GM12878 (cell line): ENCODE data around the gene TAMALIN. TPM values are rescaled to one million over a fixed set of nuclear protein-coding genes. Genes with fewer than 3 reads are reported as not detected.

ENCODE experiments used
- ATAC-seq: fragments of 200-7000 bp; cut with Tn5 transposase; 3 replicates; pipeline ENCODE4 v1.9.1; 2020; ENCODE audit warnings: mild to moderate bottlenecking, moderate library complexity
- BruUV-seq: library from RNA; stranded (reverse); fragments of 400-500 nt; replicated peaks from 2 replicates; lab custom pipeline; 2021; lab: Mats Ljungman, UMichigan
- CTCF ChIA-PET: fragments of 300-600 bp; sonication (Branson Sonifier 250); formaldehyde crosslinking; extraction: SDS; loops from one replicate; lab custom pipeline; 2021; ENCODE audit warnings: inconsistent platforms; lab: Yijun Ruan, JAX
- POLR2A ChIA-PET: fragments of 350-600 bp; formaldehyde crosslinking; extraction: SDS; loops from one replicate; lab custom pipeline; 2021; ENCODE audit warnings: inconsistent platforms; lab: Charles Lee
- RAD21 ChIA-PET: fragments of 300-600 bp; sonication (Branson Sonifier 250); formaldehyde crosslinking; loops from one replicate; lab custom pipeline; 2023; ENCODE audit warnings: antibody characterized with exemption; ENCODE audit not compliant: unreplicated experiment; lab: Charles Lee
- SMC1A ChIA-PET: fragments of 300-600 bp; sonication (Branson Sonifier 250); formaldehyde crosslinking; loops from one replicate; lab custom pipeline; 2023; ENCODE audit not compliant: unreplicated experiment, uncharacterized antibody; lab: Charles Lee
- DNase-seq: peaks from one replicate; pipeline ENCODE4 v3.0.0-alpha.2; 2011; ENCODE audit warnings: low read depth, low spot score
- FAIRE-seq: peaks from 3 replicates; lab custom pipeline; 2011; peaks lifted over from hg19 to GRCh38; lab: Jason Lieb, UNC
- H2AFZ ChIP-seq: 2 replicates; pipeline ENCODE4 v1.6.0; 2011; ENCODE audit warnings: low read depth, low read length, control low read depth; ENCODE audit not compliant: control insufficient read depth
- H3K27ac ChIP-seq: 2 replicates; pipeline ENCODE4 v1.5.1; 2011; ENCODE audit warnings: control low read depth; ENCODE audit not compliant: control insufficient read depth, insufficient read depth
- H3K27me3 ChIP-seq, 2 experiments: replicated peaks in 1 of 2; 2 replicates each; pipeline versions ENCODE4 v1.6.0 to v1.6.1; 2011; ENCODE audit warnings: low read length in 1 of 2; ENCODE audit not compliant: control insufficient read depth in 2 of 2, insufficient read depth in 2 of 2
- H3K36me3 ChIP-seq, 2 experiments: 2 replicates each; pipeline ENCODE4 v1.5.1; 2011; ENCODE audit warnings: low read length in 1 of 2; ENCODE audit not compliant: control insufficient read depth in 2 of 2, insufficient read depth in 2 of 2
- H3K4me1 ChIP-seq: 2 replicates; pipeline ENCODE4 v1.6.1; 2011; ENCODE audit warnings: mild to moderate bottlenecking, low read length, moderate library complexity, mixed read lengths; ENCODE audit not compliant: control insufficient read depth, insufficient read depth
- H3K4me2 ChIP-seq: 2 replicates; pipeline ENCODE4 v1.6.0; 2011; ENCODE audit warnings: control low read depth; ENCODE audit not compliant: control insufficient read depth, insufficient read depth
- H3K4me3 ChIP-seq: fragments of 200-600 bp; sonication (generic); 2 replicates; pipeline ENCODE4 v1.5.1; 2016
- H3K79me2 ChIP-seq: 2 replicates; pipeline ENCODE4 v1.6.0; 2011; ENCODE audit warnings: low read length; ENCODE audit not compliant: control insufficient read depth, insufficient read depth
- H3K9ac ChIP-seq: 2 replicates; pipeline ENCODE4 v1.8.0; 2011; ENCODE audit warnings: low read length, control low read depth, mixed read lengths; ENCODE audit not compliant: control insufficient read depth, insufficient read depth
- H3K9me3 ChIP-seq: replicated peaks from 3 replicates; pipeline ENCODE4 v1.5.1; 2011; ENCODE audit warnings: mild to moderate bottlenecking, low read length; ENCODE audit not compliant: control insufficient read depth, insufficient read depth
- H4K20me1 ChIP-seq: 2 replicates; pipeline ENCODE4 v1.6.0; 2011; ENCODE audit not compliant: control insufficient read depth, insufficient read depth
- BHLHE40 ChIP-seq, 2 experiments: fragments of 450-650 bp in 1 of 2; IDR thresholded peaks; 2 replicates each; pipeline ENCODE4 v1.6.1; 2011 to 2017; ENCODE audit warnings: low read depth in 2 of 2, borderline replicate concordance in 1 of 2, improper control_type of control experiment in 1 of 2, low read length in 1 of 2, mild to moderate bottlenecking in 1 of 2
- BMI1 ChIP-seq: fragments of 450-650 bp; IDR thresholded peaks from 2 replicates; pipeline ENCODE4 v1.6.1; 2016; ENCODE audit warnings: mild to moderate bottlenecking, moderate library complexity, borderline replicate concordance
- BRCA1 ChIP-seq: IDR thresholded peaks from 2 replicates; pipeline ENCODE4 v1.6.1; 2011; ENCODE audit warnings: low read depth, low read length, improper control_type of control experiment
- CBFB ChIP-seq: IDR thresholded peaks from 2 replicates; pipeline ENCODE4 v1.6.1; 2016; ENCODE audit warnings: antibody characterized with exemption, low read depth
- CHD2 ChIP-seq: IDR thresholded peaks from 2 replicates; pipeline ENCODE4 v1.6.1; 2011; ENCODE audit warnings: low read depth, low read length, improper control_type of control experiment, borderline replicate concordance
- EGR1 ChIP-seq, 2 experiments: IDR thresholded peaks; 1 replicate in 1 of 2; 2 replicates in 1 of 2; pipeline ENCODE4 v1.6.1; 2011 to 2012; ENCODE audit warnings: low read depth in 2 of 2, low read length in 2 of 2, borderline replicate concordance in 1 of 2, mild to moderate bottlenecking in 1 of 2, moderate library complexity in 1 of 2
- GABPA ChIP-seq: IDR thresholded peaks from 2 replicates; pipeline ENCODE4 v1.6.1; 2014; ENCODE audit warnings: antibody characterized with exemption, low read depth, mild to moderate bottlenecking, inconsistent platforms
- IKZF2 ChIP-seq, 2 experiments: fragments of 450-650 bp; IDR thresholded peaks; 2 replicates each; pipeline ENCODE4 v1.6.1; 2017; ENCODE audit warnings: mild to moderate bottlenecking in 2 of 2, moderate library complexity in 2 of 2
- LARP7 ChIP-seq: fragments of 450-650 bp; IDR thresholded peaks from 2 replicates; pipeline ENCODE4 v1.6.1; 2017; ENCODE audit warnings: mild to moderate bottlenecking
- MEF2B ChIP-seq: fragments of 450-650 bp; IDR thresholded peaks from 2 replicates; pipeline ENCODE4 v1.6.1; 2018; ENCODE audit warnings: mild to moderate bottlenecking, moderate library complexity; ENCODE audit not compliant: partially characterized antibody, poor library complexity, severe bottlenecking
- RCOR1 ChIP-seq: conservative IDR thresholded peaks from 2 replicates; pipeline ENCODE4 v1.6.1; 2012; ENCODE audit warnings: low read depth, low read length, improper control_type of control experiment
- SREBF1 ChIP-seq: IDR thresholded peaks from 2 replicates; pipeline ENCODE4 v1.6.1; 2012; ENCODE audit warnings: mild to moderate bottlenecking, low read length
- TARDBP ChIP-seq: IDR thresholded peaks from 2 replicates; pipeline ENCODE4 v1.6.1; 2016; ENCODE audit warnings: borderline replicate concordance
- TCF3 ChIP-seq: IDR thresholded peaks from 2 replicates; pipeline ENCODE4 v1.6.1; 2012; ENCODE audit warnings: low read depth, mild to moderate bottlenecking, low read length, borderline replicate concordance; ENCODE audit not compliant: insufficient read depth
- YBX1 ChIP-seq: fragments of 450-650 bp; IDR thresholded peaks from 2 replicates; pipeline ENCODE4 v1.6.1; 2016; ENCODE audit warnings: antibody characterized with exemption
- ZNF207 ChIP-seq: fragments of 450-650 bp; IDR thresholded peaks from 2 replicates; pipeline ENCODE4 v1.6.1; 2014; ENCODE audit warnings: antibody characterized with exemption, mild to moderate bottlenecking, borderline replicate concordance
- ZSCAN29 ChIP-seq: fragments of 450-650 bp; IDR thresholded peaks from 2 replicates; pipeline ENCODE4 v1.6.1; 2017; ENCODE audit warnings: mild to moderate bottlenecking, moderate library complexity
- WGBS: methylation state at CpG from one replicate; pipeline ENCODE4 v1.1.6; 2016; ENCODE audit warnings: low lambda C conversion rate; ENCODE audit not compliant: insufficient replicate concordance, insufficient coverage; ENCODE audit errors: missing lambda C conversion rate; 5-methylcytosine and 5-hydroxymethylcytosine counted together
- in situ Hi-C: fragments of 300-500 bp; cut with MboI; formaldehyde crosslinking; loops from 9 replicates; pipeline ENCODE4 v1.14.3; 2018; ENCODE audit warnings: mixed read lengths
- intact Hi-C: fragments of 100-400 bp; cut with micrococcal nuclease; formaldehyde crosslinking; loops from one replicate; pipeline ENCODE4 v1.14.2; 2022; ENCODE audit not compliant: unreplicated experiment
- polyA plus RNA-seq, 11 experiments: library from polyadenylated mRNA; depleted of rRNA in 4 of 11; unstranded in 6 of 11; stranded (reverse) in 5 of 11; fragments of >200 nt; fragmentation: Nextera tagmentation in 4 of 11; fragmentation: Illumina TruSeq in 1 of 11; extraction: Ambion mirVana in 4 of 11; extraction: Trizol in 1 of 11; gene quantifications; 1 replicate in 1 of 11; 2 replicates in 10 of 11; pipeline versions ENCODE4 v1.2.1 to v1.2.3, GENCODE V29; 2011 to 2016; ENCODE audit warnings: inconsistent platforms in 2 of 11, missing spikeins in 2 of 11, low read depth in 1 of 11
- total RNA-seq, 4 experiments: library from RNA; depleted of rRNA in 3 of 4; stranded (reverse); fragments of >200 nt in 3 of 4; fragmentation: Illumina TruSeq in 1 of 4; extraction: Trizol in 1 of 4; gene quantifications; 2 replicates each; pipeline versions ENCODE4 v1.2.1 to v1.2.3, GENCODE V29; 2013 to 2021
- TF ChIP-seq, protein P1 (sequence below): fragments of 450-650 bp; IDR thresholded peaks from 2 replicates; pipeline ENCODE4 v1.6.1; 2017; ENCODE audit warnings: mild to moderate bottlenecking, low read depth, inconsistent platforms; ENCODE audit not compliant: poor library complexity, severe bottlenecking
- TF ChIP-seq, protein P2 (sequence below): fragments of 450-650 bp; IDR thresholded peaks from 2 replicates; pipeline ENCODE4 v1.6.1; 2017; ENCODE audit warnings: mild to moderate bottlenecking

Gene TAMALIN
- total and polyA plus RNA-seq, 10 of the 15 experiments (the other 5 are each of a cell fraction or from before 2014, with no cell fraction given) = 0.09 to 0.58 (median 0.19) TPM; not detected in 4

DNA sequence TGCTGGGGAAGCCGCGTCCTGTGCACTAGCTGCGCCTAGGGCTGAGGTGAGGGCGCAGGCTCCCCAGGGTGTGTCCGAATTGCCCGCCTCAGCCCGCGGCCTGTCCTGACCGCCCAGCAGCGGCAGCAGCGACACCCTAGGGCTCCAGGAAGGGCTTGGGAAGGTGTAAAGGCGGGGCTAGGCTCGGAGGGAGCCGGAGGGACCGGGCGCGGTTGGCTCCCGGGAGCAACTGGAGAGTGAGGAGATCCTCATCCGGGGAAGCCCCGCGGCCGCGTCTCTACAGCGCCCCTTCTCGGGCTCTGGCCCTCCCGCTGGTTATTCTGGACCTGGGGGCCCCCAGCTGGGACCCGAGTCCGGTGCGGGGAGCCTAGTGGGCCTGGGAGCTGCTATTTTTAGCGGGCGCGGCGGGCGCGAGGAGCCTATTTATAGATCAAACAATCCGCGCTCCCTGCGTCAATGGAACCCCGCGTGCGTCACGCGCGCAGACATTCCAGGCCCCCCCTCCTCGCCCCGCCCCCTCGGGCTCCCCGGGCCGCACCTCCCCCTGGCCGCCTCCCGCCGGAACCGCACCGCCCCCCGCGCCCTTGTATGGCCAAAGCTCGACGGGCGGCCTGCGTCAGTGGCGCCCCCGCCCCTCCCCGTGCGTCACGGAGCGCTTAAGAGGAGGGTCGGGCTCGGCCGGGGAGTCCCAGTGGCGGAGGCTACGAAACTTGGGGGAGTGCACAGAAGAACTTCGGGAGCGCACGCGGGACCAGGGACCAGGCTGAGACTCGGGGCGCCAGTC lies 44.2 kb downstream of the TAMALIN start, which contains the start of gene NR4A1:
Gene NR4A1, plus strand, starts transcription at position 685 of the 784 bp plus-strand sequence. CDS start 2,887 bp downstream, outside the sequence.
- no peaks in the 10 kb centered on the region for H3K36me3 ChIP-seq
- WGBS = 1% methylated on average over 50 of the region's 77 CpGs
- H3K9ac ChIP-seq = peak within 1 kb of the TSS; percentile 84
- FAIRE-seq (peak; percentile 66), DNase-seq (peak; percentile 49), ATAC-seq (peak; percentile 85)
- SMC1A ChIA-PET = interaction anchor here (0.9 to 3.4 kb wide), 11 partner anchors 12 to 67 kb away, joined by 3 to 24 read pairs (median 4); no protein-coding TSS in a partner anchor
- peaks cover 18% of the 10 kb centered on the region for H3K4me1 ChIP-seq
- POLR2A ChIA-PET = interaction anchor here (0.5 to 2.3 kb wide), 12 partner anchors 10 to 813 kb away, joined by 3 to 24 read pairs (median 4); partner anchors contain the start of genes ATG101 and DAZAP2
- no TSS peak for BruUV-seq
- in situ Hi-C loops = no loop called here
- intact Hi-C loops = loop anchor here (1.0 kb wide), 1 partner anchor 18 kb away; the partner anchor contains the start of gene ATG101
- no peaks in the 10 kb centered on the region for H3K27me3 ChIP-seq
- peak within 1 kb of the TSS; percentile 84 for H2AFZ ChIP-seq
- H3K9me3 ChIP-seq = no peaks in the 10 kb centered on the region
- no peaks in the 10 kb centered on the region for H3K79me2 ChIP-seq
- peak within 1 kb of the TSS; percentile 76 for H3K4me3 ChIP-seq
- RAD21 ChIA-PET = interaction anchor here (0.8 to 3.1 kb wide), 12 partner anchors 9 to 67 kb away, joined by 3 to 44 read pairs (median 8); partner anchors contain the start of gene ATG101
- CTCF ChIA-PET = interaction anchor here (0.9 to 3.2 kb wide), 11 partner anchors 10 to 128 kb away, joined by 3 to 47 read pairs (median 6); partner anchors contain the start of gene ATG101
- H3K27ac ChIP-seq = peak within 1 kb of the TSS; percentile 67
- H4K20me1 ChIP-seq = no peaks in the 10 kb centered on the region
- H3K4me2 ChIP-seq = peak within 1 kb of the TSS; percentile 91
- TF ChIP-seq BHLHE40 (IDR thresholded peaks at IDR 0.05; ENCODE audit: borderline replicate concordance in 1 of 2, low read depth in 2 of 2, low read length in 1 of 2) (peak; percentile 49 to 85; a peak in 3 of 4 replicates), BRCA1 (no peak), IKZF2 (IDR thresholded peaks at IDR 0.05) (peak; percentile 87 to 88), SREBF1 (no peak), TCF3 (0 out of 2 replicates have a peak, but pooled peaks have one; percentile 53), CBFB (no peak), MEF2B (peak; percentile 96), TARDBP (no peak), BMI1 (no peak), ZNF207 (0 out of 2 replicates have a peak, but pooled peaks have one; percentile 26), EGR1 (IDR thresholded peaks at IDR 0.05; ENCODE audit: borderline replicate concordance in 1 of 2, low read depth in 2 of 2, low read length in 2 of 2) (peak in 1 of 2 experiments; percentile 41; a peak in 1 of 3 replicates), LARP7 (peak; percentile 90), ZSCAN29 (peak; percentile 95), YBX1 (no peak), GABPA (no peak), RCOR1 (no peak), CHD2 (peak; percentile 69)
- TF ChIP-seq, protein P1, sequence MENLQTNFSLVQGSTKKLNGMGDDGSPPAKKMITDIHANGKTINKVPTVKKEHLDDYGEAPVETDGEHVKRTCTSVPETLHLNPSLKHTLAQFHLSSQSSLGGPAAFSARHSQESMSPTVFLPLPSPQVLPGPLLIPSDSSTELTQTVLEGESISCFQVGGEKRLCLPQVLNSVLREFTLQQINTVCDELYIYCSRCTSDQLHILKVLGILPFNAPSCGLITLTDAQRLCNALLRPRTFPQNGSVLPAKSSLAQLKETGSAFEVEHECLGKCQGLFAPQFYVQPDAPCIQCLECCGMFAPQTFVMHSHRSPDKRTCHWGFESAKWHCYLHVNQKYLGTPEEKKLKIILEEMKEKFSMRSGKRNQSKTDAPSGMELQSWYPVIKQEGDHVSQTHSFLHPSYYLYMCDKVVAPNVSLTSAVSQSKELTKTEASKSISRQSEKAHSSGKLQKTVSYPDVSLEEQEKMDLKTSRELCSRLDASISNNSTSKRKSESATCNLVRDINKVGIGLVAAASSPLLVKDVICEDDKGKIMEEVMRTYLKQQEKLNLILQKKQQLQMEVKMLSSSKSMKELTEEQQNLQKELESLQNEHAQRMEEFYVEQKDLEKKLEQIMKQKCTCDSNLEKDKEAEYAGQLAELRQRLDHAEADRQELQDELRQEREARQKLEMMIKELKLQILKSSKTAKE = peak; percentile 59
- TF ChIP-seq, protein P2, sequence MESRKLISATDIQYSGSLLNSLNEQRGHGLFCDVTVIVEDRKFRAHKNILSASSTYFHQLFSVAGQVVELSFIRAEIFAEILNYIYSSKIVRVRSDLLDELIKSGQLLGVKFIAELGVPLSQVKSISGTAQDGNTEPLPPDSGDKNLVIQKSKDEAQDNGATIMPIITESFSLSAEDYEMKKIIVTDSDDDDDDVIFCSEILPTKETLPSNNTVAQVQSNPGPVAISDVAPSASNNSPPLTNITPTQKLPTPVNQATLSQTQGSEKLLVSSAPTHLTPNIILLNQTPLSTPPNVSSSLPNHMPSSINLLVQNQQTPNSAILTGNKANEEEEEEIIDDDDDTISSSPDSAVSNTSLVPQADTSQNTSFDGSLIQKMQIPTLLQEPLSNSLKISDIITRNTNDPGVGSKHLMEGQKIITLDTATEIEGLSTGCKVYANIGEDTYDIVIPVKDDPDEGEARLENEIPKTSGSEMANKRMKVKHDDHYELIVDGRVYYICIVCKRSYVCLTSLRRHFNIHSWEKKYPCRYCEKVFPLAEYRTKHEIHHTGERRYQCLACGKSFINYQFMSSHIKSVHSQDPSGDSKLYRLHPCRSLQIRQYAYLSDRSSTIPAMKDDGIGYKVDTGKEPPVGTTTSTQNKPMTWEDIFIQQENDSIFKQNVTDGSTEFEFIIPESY = peak; percentile 83
